Caco-2 (cell line): Measurements from ENCODE around the gene GPATCH2. TPM values are rescaled to one million over a fixed set of nuclear protein-coding genes. Genes with fewer than 3 reads are reported as not detected.

Experiments used
- BruUV-seq: library from RNA; stranded (reverse); fragments of 400-500 nt; replicated peaks from 2 replicates; lab custom pipeline; 2021; lab: Mats Ljungman, UMichigan
- CTCF ChIA-PET: fragments of 300-600 bp; sonication (Branson Sonifier 250); formaldehyde crosslinking; loops from one replicate; lab custom pipeline; 2022; ENCODE audit warnings: antibody characterized with exemption; lab: Charles Lee
- POLR2A ChIA-PET: fragments of 300-600 bp; sonication (Branson Sonifier 250); formaldehyde crosslinking; loops from one replicate; lab custom pipeline; 2022; ENCODE audit warnings: antibody characterized with exemption; lab: Charles Lee
- DNase-seq, 2 experiments: peaks; one replicate each; pipeline versions ENCODE4 v3.0.0 to v3.0.0-alpha.2; 2020 to 2022
- H3K27me3 ChIP-seq: replicated peaks from 2 replicates; pipeline ENCODE4 v1.6.0; 2011; ENCODE audit warnings: low read length; ENCODE audit not compliant: control insufficient read depth, insufficient read depth
- H3K36me3 ChIP-seq: 2 replicates; pipeline ENCODE4 v1.5.1; 2011; ENCODE audit warnings: low read length; ENCODE audit not compliant: control insufficient read depth, insufficient read depth
- H3K4me1 ChIP-seq: fragments of 250-450 bp; sonication (Bioruptor Pico); 2 replicates; pipeline ENCODE4 v1.5.1; 2020; ENCODE audit warnings: mild to moderate bottlenecking
- H3K4me3 ChIP-seq: 2 replicates; pipeline ENCODE4 v1.5.1; 2011; ENCODE audit warnings: low read depth, mild to moderate bottlenecking, control low read depth, low read length
- H3K9me3 ChIP-seq: fragments of 250-450 bp; sonication (Bioruptor Pico); 2 replicates; pipeline ENCODE4 v1.5.1; 2020; ENCODE audit warnings: mild to moderate bottlenecking, moderate library complexity
- H3K27ac Mint-ChIP-seq: one replicate; pipeline ENCODE4 v1.8.0; 2022; ENCODE audit warnings: mixed read lengths; ENCODE audit not compliant: unreplicated experiment
- H3K27me3 Mint-ChIP-seq: one replicate; pipeline ENCODE4 v1.8.0; 2022; ENCODE audit warnings: mixed read lengths; ENCODE audit not compliant: insufficient read depth, unreplicated experiment
- H3K36me3 Mint-ChIP-seq: one replicate; pipeline ENCODE4 v1.8.0; 2022; ENCODE audit warnings: mild to moderate bottlenecking, mixed read lengths; ENCODE audit not compliant: insufficient read depth, unreplicated experiment
- H3K4me1 Mint-ChIP-seq: one replicate; pipeline ENCODE4 v1.8.0; 2022; ENCODE audit warnings: low read depth, mixed read lengths; ENCODE audit not compliant: unreplicated experiment
- H3K4me3 Mint-ChIP-seq: one replicate; pipeline ENCODE4 v1.8.0; 2022; ENCODE audit warnings: mild to moderate bottlenecking, moderate library complexity, mixed read lengths; ENCODE audit not compliant: unreplicated experiment
- H3K9me3 Mint-ChIP-seq: one replicate; pipeline ENCODE4 v1.8.0; 2022; ENCODE audit warnings: mixed read lengths; ENCODE audit not compliant: unreplicated experiment
- intact Hi-C: fragments of 100-400 bp; cut with micrococcal nuclease; formaldehyde crosslinking; loops from one replicate; pipeline ENCODE4 v1.10.0; 2022; ENCODE audit not compliant: unreplicated experiment
- total RNA-seq: library from RNA; stranded (reverse); gene quantifications from 2 replicates; pipeline ENCODE4 v1.2.3, GENCODE V29; 2022
- TF ChIP-seq, protein P1 (sequence below), 2 experiments: fragments of 200-600 bp in 1 of 2; IDR thresholded peaks; 1 replicate in 1 of 2; 2 replicates in 1 of 2; pipeline versions ENCODE4 v1.5.1 to v1.8.0; 2011 to 2022; ENCODE audit warnings: antibody characterized with exemption in 1 of 2, control low read depth in 1 of 2, inconsistent platforms in 1 of 2, low read depth in 1 of 2, low read length in 1 of 2, mild to moderate bottlenecking in 1 of 2, moderate library complexity in 1 of 2; ENCODE audit not compliant: insufficient read depth in 1 of 2, severe bottlenecking in 1 of 2, unreplicated experiment in 1 of 2

GPATCH2 gene
- total RNA-seq, 1 experiment from 2014 or later: 13.2 TPM

DNA sequence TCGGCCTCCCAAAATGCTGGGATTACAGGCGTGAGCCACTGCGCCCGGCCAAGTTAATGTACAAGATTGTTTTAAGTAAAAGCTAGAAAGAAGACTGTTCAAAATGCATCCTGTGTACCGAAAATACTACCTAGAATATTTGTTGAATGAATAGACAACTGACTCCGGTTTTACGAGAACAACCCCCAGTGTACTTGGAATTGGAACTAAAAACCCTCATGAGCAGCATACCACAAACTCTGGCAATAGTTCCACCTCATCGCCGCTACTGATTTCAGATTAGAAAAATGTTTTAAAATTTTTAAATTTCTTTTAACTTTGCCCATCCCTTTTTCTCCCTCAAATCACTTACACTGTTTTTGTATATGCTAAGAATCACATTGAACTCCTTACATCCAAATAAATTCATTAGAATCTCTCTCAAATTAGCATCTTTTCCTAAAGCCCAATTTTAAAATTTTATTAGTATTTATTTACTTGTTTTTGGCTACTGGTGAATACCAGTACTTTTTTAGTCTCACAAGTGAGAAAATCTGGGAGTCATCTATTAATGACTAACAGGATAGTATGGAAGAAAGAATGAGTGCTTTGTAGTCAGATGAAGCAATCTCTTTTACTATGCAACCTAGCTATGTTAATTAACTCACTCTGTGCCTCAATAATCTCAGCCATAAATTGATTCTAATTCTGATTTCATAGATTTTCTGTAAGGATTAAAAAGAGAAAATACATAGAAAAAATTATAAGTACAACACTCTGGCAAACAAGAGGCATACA is 95.1 kb downstream of the GPATCH2 start:
- H3K9me3 ChIP-seq: no peaks in the 10 kb centered on the region
- intact Hi-C loops: no loop called here
- no TSS peak for BruUV-seq
- no peak overlapping the region for H3K27ac Mint-ChIP-seq
- H3K36me3 ChIP-seq: no peaks in the 10 kb centered on the region
- H3K27me3 Mint-ChIP-seq: no peaks in the 10 kb centered on the region
- no peak overlapping the region for H3K4me3 ChIP-seq
- H3K36me3 Mint-ChIP-seq: no peaks in the 10 kb centered on the region
- H3K4me1 Mint-ChIP-seq: no peaks in the 10 kb centered on the region
- ChIA-PET CTCF (no interaction called here), POLR2A (no interaction called here)
- TF ChIP-seq, protein P1, sequence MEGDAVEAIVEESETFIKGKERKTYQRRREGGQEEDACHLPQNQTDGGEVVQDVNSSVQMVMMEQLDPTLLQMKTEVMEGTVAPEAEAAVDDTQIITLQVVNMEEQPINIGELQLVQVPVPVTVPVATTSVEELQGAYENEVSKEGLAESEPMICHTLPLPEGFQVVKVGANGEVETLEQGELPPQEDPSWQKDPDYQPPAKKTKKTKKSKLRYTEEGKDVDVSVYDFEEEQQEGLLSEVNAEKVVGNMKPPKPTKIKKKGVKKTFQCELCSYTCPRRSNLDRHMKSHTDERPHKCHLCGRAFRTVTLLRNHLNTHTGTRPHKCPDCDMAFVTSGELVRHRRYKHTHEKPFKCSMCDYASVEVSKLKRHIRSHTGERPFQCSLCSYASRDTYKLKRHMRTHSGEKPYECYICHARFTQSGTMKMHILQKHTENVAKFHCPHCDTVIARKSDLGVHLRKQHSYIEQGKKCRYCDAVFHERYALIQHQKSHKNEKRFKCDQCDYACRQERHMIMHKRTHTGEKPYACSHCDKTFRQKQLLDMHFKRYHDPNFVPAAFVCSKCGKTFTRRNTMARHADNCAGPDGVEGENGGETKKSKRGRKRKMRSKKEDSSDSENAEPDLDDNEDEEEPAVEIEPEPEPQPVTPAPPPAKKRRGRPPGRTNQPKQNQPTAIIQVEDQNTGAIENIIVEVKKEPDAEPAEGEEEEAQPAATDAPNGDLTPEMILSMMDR (IDR thresholded peaks at IDR 0.05; ENCODE audit: insufficient read depth in 1 of 2, low read depth in 1 of 2, low read length in 1 of 2, severe bottlenecking in 1 of 2, unreplicated experiment in 1 of 2): no peak
- no peaks in the 10 kb centered on the region for H3K27me3 ChIP-seq
- H3K4me3 Mint-ChIP-seq: no peak overlapping the region
- H3K9me3 Mint-ChIP-seq: no peaks in the 10 kb centered on the region
- no peak for DNase-seq
- 0 out of 2 replicates have a peak, but pooled peaks cover 9% of the 10 kb centered on the region for H3K4me1 ChIP-seq

DNA sequence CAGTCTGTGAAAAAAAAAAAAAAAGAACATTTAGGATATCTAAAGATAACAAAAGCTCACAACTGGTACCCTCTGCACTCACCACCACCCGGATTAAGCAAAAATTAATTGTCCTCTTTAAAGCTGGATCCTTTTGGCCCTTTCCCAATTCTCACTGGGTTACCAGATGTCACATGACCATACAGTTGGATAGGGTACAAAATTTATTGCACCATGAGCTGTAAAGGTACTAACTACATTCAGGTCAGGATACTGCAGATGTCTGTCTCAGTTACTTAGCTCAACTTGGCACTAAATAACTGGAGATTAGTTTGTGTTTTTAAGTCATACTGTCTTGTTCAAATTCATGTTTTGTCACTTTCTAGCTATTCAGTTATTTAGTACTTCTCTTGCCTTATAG is 96.3 kb downstream of the GPATCH2 start:
- Histone ChIP-seq H3K4me1 (0 out of 2 replicates have a peak, but pooled peaks cover 4% of the 10 kb centered on the region), H3K9me3 (no peaks in the 10 kb centered on the region), H3K36me3 (no peaks in the 10 kb centered on the region), H3K27me3 (no peaks in the 10 kb centered on the region), H3K4me3 (no peak overlapping the region)
- H3K9me3 Mint-ChIP-seq: peaks cover 6% of the 10 kb centered on the region
- intact Hi-C loops: no loop called here
- CTCF ChIA-PET: no interaction called here
- POLR2A ChIA-PET: no interaction called here
- H3K4me3 Mint-ChIP-seq: no peak overlapping the region
- TF ChIP-seq, protein P1 (IDR thresholded peaks at IDR 0.05; ENCODE audit: insufficient read depth in 1 of 2, low read depth in 1 of 2, low read length in 1 of 2, severe bottlenecking in 1 of 2, unreplicated experiment in 1 of 2): no peak
- no peak for DNase-seq
- H3K4me1 Mint-ChIP-seq: no peaks in the 10 kb centered on the region
- H3K36me3 Mint-ChIP-seq: no peaks in the 10 kb centered on the region
- BruUV-seq: no TSS peak
- no peaks in the 10 kb centered on the region for H3K27me3 Mint-ChIP-seq
- H3K27ac Mint-ChIP-seq: no peak overlapping the region

DNA sequence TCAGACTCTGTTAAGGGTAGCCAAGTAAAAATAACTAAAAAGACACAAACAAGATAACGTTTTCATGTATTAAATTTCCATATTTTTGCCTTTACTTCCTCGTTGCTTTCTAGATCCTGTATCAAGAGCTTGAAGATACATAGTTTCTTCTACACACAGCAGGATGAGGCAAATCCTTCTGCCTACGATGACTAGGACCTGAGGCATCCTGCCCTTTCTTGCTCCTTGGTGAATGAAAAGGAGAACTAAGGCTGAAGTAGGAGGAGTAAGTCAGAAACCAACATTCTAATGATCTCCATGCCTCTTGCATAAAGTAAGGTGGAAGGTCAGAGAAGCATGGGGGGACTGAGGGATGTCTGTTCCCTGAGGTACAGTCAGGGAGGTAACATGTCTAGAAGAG is 102.6 kb downstream of the GPATCH2 start:
- POLR2A ChIA-PET: no interaction called here
- Mint-ChIP-seq H3K36me3 (no peaks in the 10 kb centered on the region), H3K4me1 (no peaks in the 10 kb centered on the region), H3K4me3 (no peak overlapping the region), H3K27ac (no peak overlapping the region), H3K27me3 (no peaks in the 10 kb centered on the region), H3K9me3 (peaks cover 9% of the 10 kb centered on the region)
- TF ChIP-seq, protein P1 (IDR thresholded peaks at IDR 0.05; ENCODE audit: insufficient read depth in 1 of 2, low read depth in 1 of 2, low read length in 1 of 2, severe bottlenecking in 1 of 2, unreplicated experiment in 1 of 2): no peak
- H3K4me1 ChIP-seq: no peaks in the 10 kb centered on the region
- H3K36me3 ChIP-seq: no peaks in the 10 kb centered on the region
- CTCF ChIA-PET: interaction anchor here (0.6 kb wide), 1 partner anchor 134 kb away, joined by 3 read pairs; no protein-coding TSS in a partner anchor
- intact Hi-C loops: no loop called here
- H3K27me3 ChIP-seq: no peaks in the 10 kb centered on the region
- H3K4me3 ChIP-seq: no peak overlapping the region
- no TSS peak for BruUV-seq
- DNase-seq: no peak
- H3K9me3 ChIP-seq: no peaks in the 10 kb centered on the region
